Subcutaneous adipose tissue (tissue), 4 donors: ENCODE results near the gene SH3BP2. TPM values are rescaled to one million over a fixed set of nuclear protein-coding genes. Genes with fewer than 3 reads are reported as not detected.

Experiments used
- total RNA-seq, 4 donors: library from RNA; depleted of rRNA; stranded (reverse); fragments of >200 nt; gene quantifications; one replicate each; pipeline ENCODE4 v1.1.0, GENCODE V29; 2016
- TF ChIP-seq, protein P1 (sequence below): fragments of 450-650 bp; IDR thresholded peaks from one replicate; pipeline ENCODE4 v1.5.1; 2016; ENCODE audit warnings: low read depth, mild to moderate bottlenecking, control low read depth, antibody characterized with exemption, moderate library complexity

SH3BP2 gene
- total RNA-seq, 4 donors from 2014 or later: 23.5 to 52.7 (median 43.7) TPM

DNA sequence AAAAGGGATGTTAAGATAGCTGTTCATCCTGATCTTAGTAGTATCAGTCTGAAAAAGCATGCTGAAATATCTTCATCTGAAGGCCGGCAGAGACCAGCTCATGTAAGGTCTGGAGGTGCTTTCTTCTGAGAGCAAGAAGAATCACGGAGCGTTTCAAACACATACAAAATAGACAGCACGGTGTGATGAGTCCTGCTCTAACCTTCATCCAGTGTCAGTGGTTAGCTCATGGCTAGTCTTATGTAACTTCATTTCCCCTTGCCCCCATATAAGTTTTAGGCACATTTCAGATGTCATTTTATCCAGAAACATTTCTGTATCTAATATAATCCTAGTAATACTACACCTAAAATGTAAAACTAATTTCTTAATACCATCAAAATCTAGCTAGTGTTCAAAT lies 78.6 kb downstream of the SH3BP2 start:
- TF ChIP-seq, protein P1, sequence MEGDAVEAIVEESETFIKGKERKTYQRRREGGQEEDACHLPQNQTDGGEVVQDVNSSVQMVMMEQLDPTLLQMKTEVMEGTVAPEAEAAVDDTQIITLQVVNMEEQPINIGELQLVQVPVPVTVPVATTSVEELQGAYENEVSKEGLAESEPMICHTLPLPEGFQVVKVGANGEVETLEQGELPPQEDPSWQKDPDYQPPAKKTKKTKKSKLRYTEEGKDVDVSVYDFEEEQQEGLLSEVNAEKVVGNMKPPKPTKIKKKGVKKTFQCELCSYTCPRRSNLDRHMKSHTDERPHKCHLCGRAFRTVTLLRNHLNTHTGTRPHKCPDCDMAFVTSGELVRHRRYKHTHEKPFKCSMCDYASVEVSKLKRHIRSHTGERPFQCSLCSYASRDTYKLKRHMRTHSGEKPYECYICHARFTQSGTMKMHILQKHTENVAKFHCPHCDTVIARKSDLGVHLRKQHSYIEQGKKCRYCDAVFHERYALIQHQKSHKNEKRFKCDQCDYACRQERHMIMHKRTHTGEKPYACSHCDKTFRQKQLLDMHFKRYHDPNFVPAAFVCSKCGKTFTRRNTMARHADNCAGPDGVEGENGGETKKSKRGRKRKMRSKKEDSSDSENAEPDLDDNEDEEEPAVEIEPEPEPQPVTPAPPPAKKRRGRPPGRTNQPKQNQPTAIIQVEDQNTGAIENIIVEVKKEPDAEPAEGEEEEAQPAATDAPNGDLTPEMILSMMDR: no peak

GRCh38 chr4:2871911-2872310 lies 79.0 kb downstream of the SH3BP2 start:
- TF ChIP-seq, protein P1: no peak

DNA sequence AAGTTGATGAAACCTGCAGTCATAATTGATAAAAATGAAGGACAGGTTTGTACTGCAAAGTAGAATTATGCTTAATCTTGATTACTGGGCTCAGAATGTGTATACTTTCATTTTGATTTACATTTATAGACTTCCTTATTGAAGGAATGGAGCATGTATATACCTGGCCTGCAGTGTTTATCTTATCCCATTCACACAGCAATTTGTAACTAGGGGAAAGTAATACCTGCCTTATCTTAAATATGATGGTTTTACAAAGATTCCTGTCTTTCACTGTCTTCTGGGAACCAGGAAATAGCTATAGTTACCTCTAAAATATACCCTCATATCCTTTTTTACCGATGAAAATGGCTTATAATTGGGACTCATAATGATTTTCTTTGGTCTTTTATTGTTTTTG lies 80.4 kb downstream of the SH3BP2 start:
- TF ChIP-seq, protein P1: no peak

DNA sequence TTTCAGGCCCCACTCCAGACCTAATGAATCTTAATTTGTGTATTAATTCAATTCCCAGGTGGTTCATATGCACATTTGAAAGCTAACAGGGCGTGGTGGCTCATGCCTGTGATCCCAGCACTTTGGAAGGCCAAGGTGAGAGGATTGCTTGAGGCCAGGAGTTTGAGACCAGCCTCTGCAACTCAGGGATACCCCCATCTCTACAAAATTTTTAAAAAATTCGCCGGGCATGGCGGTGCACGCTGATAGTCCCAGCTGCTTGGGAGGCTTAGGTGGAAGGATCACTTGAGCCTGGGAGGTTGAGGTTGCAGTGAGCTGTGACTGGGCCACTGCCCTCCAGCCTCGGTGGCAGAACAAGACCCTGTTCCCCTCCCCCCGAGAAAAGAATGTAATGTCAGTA lies 82.0 kb downstream of the SH3BP2 start:
- TF ChIP-seq, protein P1: no peak

DNA sequence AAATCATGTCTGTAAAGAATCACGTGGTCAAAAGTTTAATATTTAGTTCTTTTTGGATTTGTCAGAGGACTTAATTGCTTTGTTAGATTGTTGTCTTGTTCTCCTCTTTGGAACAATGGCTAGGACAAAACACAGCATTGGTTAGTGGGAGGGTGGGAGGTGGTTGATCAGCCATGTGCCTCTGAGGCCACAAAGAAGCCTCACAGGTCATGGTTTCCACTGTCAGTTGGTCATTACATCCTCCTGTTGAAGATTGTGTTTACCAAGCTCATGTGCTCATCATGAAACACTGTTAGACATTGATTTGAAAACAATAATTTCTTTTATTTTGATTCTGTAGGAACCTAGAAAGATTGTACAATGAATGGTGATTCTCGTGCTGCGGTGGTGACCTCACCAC lies 82.7 kb downstream of the SH3BP2 start:
- TF ChIP-seq, protein P1: no peak

GRCh38 chr4:2878346-2878745 lies 85.5 kb downstream of the SH3BP2 start:
- TF ChIP-seq, protein P1: no peak

DNA sequence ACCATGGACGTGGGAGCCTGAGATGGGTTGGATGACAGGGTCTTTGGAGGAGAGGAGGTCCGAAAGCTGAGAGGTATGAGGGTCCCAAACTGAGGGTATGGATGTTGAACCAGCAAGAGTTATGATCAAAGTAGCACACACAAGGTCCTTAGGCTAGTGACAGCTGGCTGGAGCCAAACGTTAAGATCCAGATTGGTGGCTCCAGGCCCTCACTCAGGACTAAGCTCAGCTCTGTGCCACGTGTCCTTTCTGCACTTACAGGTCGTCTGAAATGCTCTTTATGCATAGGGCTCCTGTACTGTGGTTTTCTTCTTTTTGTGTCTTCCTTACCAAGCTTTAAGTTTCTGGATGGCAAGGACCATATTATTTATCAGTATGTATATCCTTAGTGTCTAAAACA lies 86.1 kb downstream of the SH3BP2 start:
- TF ChIP-seq, protein P1: no peak

DNA sequence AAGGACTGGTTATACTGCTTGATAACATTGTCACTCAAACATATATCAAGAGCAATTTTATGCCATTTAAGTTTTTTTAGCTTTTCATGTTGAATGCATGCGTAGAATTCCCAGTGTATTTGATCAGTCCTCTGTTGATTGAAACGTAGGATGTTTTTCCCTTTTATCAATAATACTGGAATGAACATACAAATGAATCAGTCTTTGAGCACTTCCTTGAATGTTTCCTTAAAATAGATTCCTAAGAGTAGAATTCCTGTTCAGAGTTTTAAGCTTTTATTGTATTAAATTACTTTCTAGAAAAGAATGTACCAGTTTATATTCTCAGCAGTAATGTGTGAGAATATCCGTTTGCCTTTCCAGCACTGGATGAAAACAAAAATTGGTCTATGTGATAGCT lies 88.5 kb downstream of the SH3BP2 start:
- TF ChIP-seq, protein P1: no peak
